Subcutaneous adipose tissue (tissue), 4 donors: ENCODE measurements around the gene EEFSEC. TPM values are rescaled to one million over a fixed set of nuclear protein-coding genes. Genes with fewer than 3 reads are reported as not detected.

Source experiments
- total RNA-seq, 4 donors: library from RNA; depleted of rRNA; stranded (reverse); fragments of >200 nt; gene quantifications; one replicate each; pipeline ENCODE4 v1.1.0, GENCODE V29; 2016
- TF ChIP-seq, protein P1 (sequence below): fragments of 450-650 bp; IDR thresholded peaks from one replicate; pipeline ENCODE4 v1.5.1; 2016; ENCODE audit warnings: low read depth, mild to moderate bottlenecking, control low read depth, antibody characterized with exemption, moderate library complexity

The EEFSEC gene
- total RNA-seq, 4 donors from 2014 or later: 13.7 to 26.9 (median 17.4) TPM

DNA sequence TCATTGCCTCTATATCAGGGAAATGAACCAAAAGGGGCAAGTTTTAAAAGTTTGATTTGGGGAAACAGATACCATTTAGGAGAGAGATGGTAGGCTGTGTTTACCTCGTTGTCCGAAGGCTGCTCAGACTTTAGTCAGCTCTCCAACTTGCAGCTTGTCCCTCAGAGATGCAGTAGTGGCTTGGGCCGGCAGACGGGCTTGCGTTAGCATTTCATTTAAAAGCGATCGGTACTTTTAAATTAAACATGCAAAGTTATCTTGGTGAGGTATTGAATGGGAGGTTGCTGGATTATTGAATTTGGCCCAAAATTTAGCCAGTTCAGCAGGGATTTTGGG is 26.2 kb downstream of the EEFSEC start:
- TF ChIP-seq, protein P1, sequence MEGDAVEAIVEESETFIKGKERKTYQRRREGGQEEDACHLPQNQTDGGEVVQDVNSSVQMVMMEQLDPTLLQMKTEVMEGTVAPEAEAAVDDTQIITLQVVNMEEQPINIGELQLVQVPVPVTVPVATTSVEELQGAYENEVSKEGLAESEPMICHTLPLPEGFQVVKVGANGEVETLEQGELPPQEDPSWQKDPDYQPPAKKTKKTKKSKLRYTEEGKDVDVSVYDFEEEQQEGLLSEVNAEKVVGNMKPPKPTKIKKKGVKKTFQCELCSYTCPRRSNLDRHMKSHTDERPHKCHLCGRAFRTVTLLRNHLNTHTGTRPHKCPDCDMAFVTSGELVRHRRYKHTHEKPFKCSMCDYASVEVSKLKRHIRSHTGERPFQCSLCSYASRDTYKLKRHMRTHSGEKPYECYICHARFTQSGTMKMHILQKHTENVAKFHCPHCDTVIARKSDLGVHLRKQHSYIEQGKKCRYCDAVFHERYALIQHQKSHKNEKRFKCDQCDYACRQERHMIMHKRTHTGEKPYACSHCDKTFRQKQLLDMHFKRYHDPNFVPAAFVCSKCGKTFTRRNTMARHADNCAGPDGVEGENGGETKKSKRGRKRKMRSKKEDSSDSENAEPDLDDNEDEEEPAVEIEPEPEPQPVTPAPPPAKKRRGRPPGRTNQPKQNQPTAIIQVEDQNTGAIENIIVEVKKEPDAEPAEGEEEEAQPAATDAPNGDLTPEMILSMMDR: no peak

DNA sequence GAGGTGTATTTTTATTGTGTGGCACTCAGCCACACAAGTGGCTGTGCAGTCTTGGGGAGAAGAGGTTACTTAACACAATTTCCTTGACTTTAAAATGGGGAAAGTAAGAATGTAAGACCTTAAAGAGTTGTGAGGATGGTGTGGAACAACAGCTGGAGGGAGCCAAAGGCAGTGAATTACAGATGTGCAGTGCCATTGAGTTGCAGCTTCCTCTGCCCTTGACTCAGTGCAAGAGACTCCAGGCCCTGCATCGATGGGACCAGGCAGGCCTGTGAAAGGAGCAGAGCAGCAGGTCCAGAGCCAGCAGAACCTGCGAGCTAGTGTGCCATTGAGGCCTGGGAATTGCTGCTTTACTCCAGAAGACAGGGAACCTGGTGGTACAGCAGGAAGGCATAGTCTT is 27.2 kb downstream of the EEFSEC start:
- TF ChIP-seq, protein P1: no peak

DNA sequence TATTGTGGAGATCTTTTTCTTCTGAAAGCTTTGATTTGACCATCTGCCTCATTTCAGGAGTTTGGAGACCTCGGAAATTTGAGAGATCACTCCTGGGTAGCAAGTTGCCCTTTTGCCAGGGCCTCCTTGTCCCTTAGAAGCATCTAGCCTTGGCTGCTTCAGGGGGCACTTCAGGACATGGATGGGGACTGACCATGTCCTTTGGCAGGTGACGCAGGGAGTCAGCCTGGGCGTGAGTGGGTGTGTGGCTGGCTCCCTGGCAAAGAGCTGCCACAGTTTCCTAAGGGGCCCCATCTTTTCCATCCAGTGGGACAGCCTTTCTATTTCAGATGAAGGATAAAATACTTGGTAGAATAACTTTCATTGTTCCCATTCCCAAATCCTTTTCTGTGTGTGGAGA is 27.6 kb downstream of the EEFSEC start:
- TF ChIP-seq, protein P1: no peak

DNA sequence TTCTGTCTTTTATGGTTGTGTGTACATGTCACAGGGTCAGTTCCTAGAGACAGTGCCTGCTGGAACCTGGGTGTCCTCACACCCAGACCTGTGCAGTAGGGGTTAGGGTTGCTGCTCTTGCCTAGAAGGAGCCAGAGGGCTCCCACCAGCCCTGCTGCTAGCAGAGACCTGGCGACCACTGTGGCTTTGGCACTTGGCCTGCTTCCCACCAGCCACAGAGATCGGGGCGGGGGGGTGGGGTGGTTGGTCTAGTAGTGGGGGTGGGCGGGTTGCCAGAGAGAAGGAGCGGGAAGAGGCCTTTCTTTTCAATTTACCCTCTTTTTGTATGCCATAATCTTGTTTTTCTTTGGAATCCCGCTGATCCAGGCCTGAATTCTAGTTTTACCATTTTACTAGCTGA is 29.4 kb downstream of the EEFSEC start:
- TF ChIP-seq, protein P1: no peak

DNA sequence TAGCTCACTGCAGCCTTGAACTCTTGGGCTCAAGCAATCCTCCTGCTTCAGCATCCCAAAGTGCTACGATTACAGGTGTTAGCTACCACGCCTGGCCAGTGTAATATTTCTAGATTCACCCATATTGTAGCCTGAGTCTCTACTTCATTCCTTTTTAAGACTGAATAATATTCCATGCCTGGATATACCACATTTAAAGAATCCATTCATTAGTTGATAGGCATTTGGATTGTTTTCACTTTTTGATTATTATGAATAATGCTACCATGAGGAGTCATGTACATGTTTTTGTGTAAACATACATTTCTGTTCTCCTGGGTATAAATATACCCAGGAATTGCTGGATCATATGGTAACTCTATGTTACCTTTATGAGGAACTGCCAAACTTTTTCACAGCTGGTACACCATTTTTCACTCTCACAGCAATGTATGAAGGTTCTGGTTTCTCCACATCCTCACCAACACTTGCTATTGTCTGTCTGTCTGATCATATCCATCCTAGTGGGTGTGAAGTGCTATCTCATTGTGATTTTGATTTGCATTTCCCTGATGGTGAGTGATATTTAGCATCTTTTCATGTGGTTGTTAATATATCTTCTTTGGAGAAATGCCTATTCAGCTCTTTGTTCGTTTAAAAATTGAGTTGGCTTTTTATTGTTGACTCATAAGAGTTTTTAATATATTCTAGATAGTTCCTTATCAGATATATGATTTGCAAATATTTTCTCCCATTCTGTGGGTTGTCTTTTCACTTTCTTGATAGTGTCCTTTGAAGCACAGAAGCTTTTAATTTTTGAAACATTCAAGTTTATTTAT is 32.6 kb downstream of the EEFSEC start:
- TF ChIP-seq, protein P1: no peak

DNA sequence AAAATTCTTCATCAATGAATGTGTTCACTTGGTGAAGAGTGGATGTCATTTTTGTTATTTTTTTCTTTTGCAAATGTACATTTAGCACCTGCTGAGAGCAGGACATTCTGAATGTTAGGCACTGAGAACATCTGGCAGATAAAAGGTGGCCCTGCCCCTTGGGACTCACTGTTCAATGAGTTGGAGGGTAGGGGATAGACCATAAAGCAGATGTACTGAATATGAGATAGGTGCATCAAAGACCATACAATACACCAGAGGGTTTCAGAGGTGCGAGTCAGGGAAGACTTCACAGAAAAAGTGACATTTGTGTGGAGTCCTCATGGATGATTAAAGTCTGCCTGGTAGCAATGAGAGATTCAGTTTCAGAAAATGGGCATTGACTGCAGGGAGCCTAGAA is 34.2 kb downstream of the EEFSEC start:
- TF ChIP-seq, protein P1: no peak

DNA sequence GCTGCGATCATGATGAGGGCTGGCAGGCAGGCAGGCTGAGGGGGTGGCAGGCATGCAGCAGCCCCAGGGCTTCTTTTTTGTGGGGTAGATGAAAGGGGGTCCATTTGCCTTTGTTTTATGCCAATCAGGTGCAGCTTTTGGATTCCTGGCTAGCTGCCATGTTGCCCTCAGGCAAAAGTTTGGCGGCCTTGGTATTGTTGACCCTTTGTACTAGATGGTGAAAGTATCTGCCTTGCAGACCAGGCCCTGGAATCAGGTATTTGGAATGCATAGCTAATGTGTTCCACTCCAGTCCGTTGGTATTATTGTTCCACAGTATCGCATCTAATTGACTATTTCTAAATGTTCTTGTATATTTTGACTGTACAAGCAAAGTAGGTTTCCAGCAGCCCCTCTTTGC is 35.0 kb downstream of the EEFSEC start:
- TF ChIP-seq, protein P1: no peak
